Measurements from ENCODE around the gene COL9A3. TPM values are rescaled to one million over a fixed set of nuclear protein-coding genes. Genes with fewer than 3 reads are reported as not detected.

COL9A3 gene
- total and polyA plus RNA-seq, 12 donors = 0.45 to 15.2 (median 2.3) TPM

- WGBS, 2 donors = 95% methylated on average over 37 of the region's 37 CpGs
- H3K4me1 ChIP-seq = peaks cover 14 to 27% (median 22%) of the 10 kb centered on the region in 9 donors
- peaks cover 0 to 6% (median 0%) of the 10 kb centered on the region in 7 donors for H3K27me3 ChIP-seq
- DNase-seq = no peak
- H3K27ac ChIP-seq = no peak overlapping the region
- intact Hi-C loops (cut with DNase I) = no loop called here
- no peak overlapping the region for H3K4me3 ChIP-seq
- peaks cover 0 to 39% (median 13%) of the 10 kb centered on the region in 9 donors for H3K36me3 ChIP-seq
- no peak for TF ChIP-seq CTCF (IDR thresholded peaks at IDR 0.05)
- H3K9me3 ChIP-seq = no peaks in the 10 kb centered on the region
- no peak for ATAC-seq
Observed at GRCh38 chr20:62880147-62880934, 63.5 kb downstream of the COL9A3 start.

- no peak for TF ChIP-seq CTCF (IDR thresholded peaks at IDR 0.05)
- DNase-seq = no peak
- no peaks in the 10 kb centered on the region for H3K9me3 ChIP-seq
- no peak for ATAC-seq
- H3K4me3 ChIP-seq = no peak overlapping the region
- peaks cover 0 to 47% (median 13%) of the 10 kb centered on the region in 9 donors for H3K36me3 ChIP-seq
- H3K27ac ChIP-seq = no peak overlapping the region
- H3K27me3 ChIP-seq = peaks cover 0 to 6% (median 0%) of the 10 kb centered on the region in 7 donors
- intact Hi-C loops (cut with DNase I) = no loop called here
- 94% methylated on average over 45 of the region's 45 CpGs for WGBS, 2 donors
- peaks cover 12 to 20% (median 16%) of the 10 kb centered on the region in 9 donors for H3K4me1 ChIP-seq
Observed at GRCh38 chr20:62880935-62881661, 64.2 kb downstream of the COL9A3 start.

DNA sequence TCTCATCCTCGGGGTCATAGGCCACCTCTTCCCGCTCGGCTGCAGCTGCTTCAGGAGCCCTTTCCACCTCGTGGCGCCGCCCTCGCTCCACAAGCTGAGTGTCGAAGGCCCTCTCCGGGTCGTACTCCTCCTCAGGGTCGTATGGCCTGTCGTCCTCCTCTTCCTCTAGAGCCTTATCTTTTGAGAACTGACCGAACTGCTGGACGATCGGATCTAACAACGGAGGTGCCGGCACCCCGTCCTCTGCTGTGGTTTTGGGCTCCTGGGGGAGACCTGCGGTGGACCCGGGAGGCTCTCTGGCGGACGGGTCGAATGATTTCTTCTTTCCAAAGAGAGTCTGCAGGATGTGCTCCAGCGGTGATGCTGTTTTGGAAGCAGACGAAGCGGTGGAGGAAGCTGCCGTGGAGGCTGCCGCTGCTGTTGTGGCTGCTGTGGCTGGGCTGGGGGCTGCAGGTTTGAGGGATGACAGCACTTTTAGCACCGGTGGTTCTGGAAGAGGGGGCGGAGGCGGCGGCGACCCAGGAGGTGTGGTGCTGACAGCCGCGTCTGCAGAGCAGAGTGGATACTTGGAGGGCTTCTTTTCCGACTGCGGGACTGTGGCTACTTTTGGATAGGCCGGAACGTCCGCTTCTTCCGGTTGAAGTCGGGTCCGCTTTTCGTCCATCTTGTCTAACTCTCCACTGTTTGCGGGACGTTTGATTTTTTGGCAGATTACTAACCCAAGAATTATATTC is 65.0 kb downstream of the COL9A3 start:
- H3K4me3 ChIP-seq = no peak overlapping the region
- H3K27me3 ChIP-seq = peaks cover 0 to 6% (median 0%) of the 10 kb centered on the region in 7 donors
- H3K4me1 ChIP-seq = peaks cover 5 to 13% (median 9%) of the 10 kb centered on the region in 9 donors
- H3K27ac ChIP-seq = no peak overlapping the region
- DNase-seq (no peak), ATAC-seq (no peak)
- 92 to 94% methylated on average over 46 of the region's 46 CpGs for WGBS, 2 donors
- intact Hi-C loops (cut with DNase I) = no loop called here
- H3K9me3 ChIP-seq = no peaks in the 10 kb centered on the region
- no peak for TF ChIP-seq CTCF (IDR thresholded peaks at IDR 0.05)
- peaks cover 0 to 54% (median 13%) of the 10 kb centered on the region in 9 donors for H3K36me3 ChIP-seq

GRCh38 chr20:62882426-62882825 is 65.6 kb downstream of the COL9A3 start:
- H3K36me3 ChIP-seq = peaks cover 0 to 60% (median 13%) of the 10 kb centered on the region in 9 donors
- 92 to 93% methylated on average over 15 of the region's 15 CpGs for WGBS, 2 donors
- no peaks in the 10 kb centered on the region for H3K9me3 ChIP-seq
- no peak for TF ChIP-seq CTCF (IDR thresholded peaks at IDR 0.05)
- H3K4me3 ChIP-seq = no peak overlapping the region
- H3K27me3 ChIP-seq = peaks cover 0 to 1% (median 0%) of the 10 kb centered on the region in 7 donors
- H3K27ac ChIP-seq = no peak overlapping the region
- ATAC-seq (no peak), DNase-seq (no peak)
- H3K4me1 ChIP-seq = peaks cover under 1 to 13% (median 3%) of the 10 kb centered on the region in 9 donors
- intact Hi-C loops (cut with DNase I) = no loop called here

Measured in heart right ventricle (tissue), 16 donors.